Peyer's patch (tissue), 4 donors: ENCODE measurements around the gene AOAH. TPM values are rescaled to one million over a fixed set of nuclear protein-coding genes. Genes with fewer than 3 reads are reported as not detected.
"Not testable (repeated sequence)": the region's sequence is repeated elsewhere in the genome, so short reads cannot be mapped to it uniquely, and the experiment has no call there.

Experiments used
- DNase-seq, 3 donors: peaks; one replicate each; pipeline ENCODE4 v3.0.0-alpha.2; 2017 to 2019
- H3K27ac ChIP-seq, 4 donors: fragments of 200-600 bp; sonication (generic); one replicate each; pipeline ENCODE4 v1.5.1; 2016 to 2019
- H3K27me3 ChIP-seq, 2 donors: fragments of 200-600 bp; sonication (generic); one replicate each; pipeline ENCODE4 v1.5.1; 2019
- H3K36me3 ChIP-seq, 3 donors: fragments of 200-600 bp; sonication (generic); one replicate each; pipeline ENCODE4 v1.5.1; 2016 to 2019
- H3K4me1 ChIP-seq, 4 donors: fragments of 200-600 bp; sonication (generic); one replicate each; pipeline ENCODE4 v1.5.1; 2016 to 2019
- H3K4me3 ChIP-seq, 4 donors: fragments of 200-600 bp; sonication (generic); 1 replicate in 3 of 4; 2 replicates in 1 of 4; pipeline ENCODE4 v1.5.1; 2016 to 2019; ENCODE audit warnings: mild to moderate bottlenecking in 1 of 4
- H3K9me3 ChIP-seq, 4 donors: fragments of 200-600 bp; sonication (generic); one replicate each; pipeline ENCODE4 v1.5.1; 2016 to 2019; ENCODE audit warnings: mild to moderate bottlenecking in 1 of 4
- CTCF ChIP-seq, 6 experiments: fragments of 450-650 bp in 4 of 6; fragments of 200-600 bp in 2 of 6; sonication (generic) in 1 of 6; IDR thresholded peaks; one replicate each; pipeline ENCODE4 v1.5.1; 2017 to 2019; ENCODE audit warnings: antibody characterized with exemption in 6 of 6, mild to moderate bottlenecking in 3 of 6, moderate library complexity in 1 of 6
- POLR2A ChIP-seq, 2 donors: fragments of 450-650 bp; IDR thresholded peaks; one replicate each; pipeline ENCODE4 v1.5.1; 2017; ENCODE audit warnings: antibody characterized with exemption in 2 of 2, mild to moderate bottlenecking in 2 of 2, moderate library complexity in 2 of 2
- total RNA-seq, 4 donors: library from RNA; depleted of rRNA; stranded (reverse); fragments of >200 nt; gene quantifications; one replicate each; pipeline ENCODE4 v1.1.0, GENCODE V29; 2016

Gene AOAH
- total RNA-seq, 4 donors from 2014 or later, result 33.3 to 60.2 (median 43.6) TPM

GRCh38 chr7:36474283-36475010 is 249.8 kb downstream of the AOAH start:
- Histone ChIP-seq H3K4me3 (no peak overlapping the region), H3K9me3 (no peaks in the 10 kb centered on the region), H3K36me3 (no peaks in the 10 kb centered on the region), H3K27ac (no peak overlapping the region), H3K27me3 (no peaks in the 10 kb centered on the region), H3K4me1 (no peaks in the 10 kb centered on the region)
- TF ChIP-seq POLR2A (IDR thresholded peaks at IDR 0.05), result no peak
- no peak for TF ChIP-seq CTCF (IDR thresholded peaks at IDR 0.05)
- no peak for DNase-seq

- peak in 2 of 3 donors; percentile 58 to 73 for DNase-seq
- Histone ChIP-seq H3K27me3 (no peaks in the 10 kb centered on the region), H3K36me3 (no peaks in the 10 kb centered on the region), H3K4me3 (no peak overlapping the region), H3K9me3 (no peaks in the 10 kb centered on the region), H3K27ac (no peak overlapping the region), H3K4me1 (no peaks in the 10 kb centered on the region)
- TF ChIP-seq CTCF (IDR thresholded peaks at IDR 0.05) (peak in 4 of 6 experiments; percentile 31 to 55 (median 48)), POLR2A (IDR thresholded peaks at IDR 0.05) (no peak)
These were observed 250.6 kb downstream of the AOAH start for GRCh38 chr7:36473454-36474282.

GRCh38 chr7:36472141-36472729 is 252.1 kb downstream of the AOAH start:
- Histone ChIP-seq H3K4me3 (no peak overlapping the region), H3K27me3 (no peaks in the 10 kb centered on the region), H3K4me1 (no peaks in the 10 kb centered on the region), H3K9me3 (no peaks in the 10 kb centered on the region), H3K36me3 (no peaks in the 10 kb centered on the region), H3K27ac (no peak overlapping the region)
- no peak for DNase-seq
- TF ChIP-seq POLR2A (IDR thresholded peaks at IDR 0.05) (no peak), CTCF (IDR thresholded peaks at IDR 0.05) (no peak)

- Histone ChIP-seq H3K9me3 (no peaks in the 10 kb centered on the region), H3K27me3 (no peaks in the 10 kb centered on the region), H3K27ac (no peak overlapping the region), H3K4me1 (no peaks in the 10 kb centered on the region), H3K4me3 (no peak overlapping the region), H3K36me3 (no peaks in the 10 kb centered on the region)
- DNase-seq, result no peak
- TF ChIP-seq POLR2A (IDR thresholded peaks at IDR 0.05), result no peak
- no peak for TF ChIP-seq CTCF (IDR thresholded peaks at IDR 0.05)
These were observed 255.1 kb downstream of the AOAH start for GRCh38 chr7:36469236-36469635.

GRCh38 chr7:36468370-36469101 is 255.8 kb downstream of the AOAH start:
- no peak for TF ChIP-seq CTCF (IDR thresholded peaks at IDR 0.05)
- Histone ChIP-seq H3K27me3 (no peaks in the 10 kb centered on the region), H3K27ac (no peak overlapping the region), H3K9me3 (no peaks in the 10 kb centered on the region), H3K4me1 (no peaks in the 10 kb centered on the region), H3K4me3 (no peak overlapping the region), H3K36me3 (no peaks in the 10 kb centered on the region)
- no peak for DNase-seq

GRCh38 chr7:36466001-36466400 is 258.3 kb downstream of the AOAH start:
- H3K36me3 ChIP-seq, H3K27me3 ChIP-seq, H3K4me1 ChIP-seq, DNase-seq, H3K27ac ChIP-seq, H3K4me3 ChIP-seq, H3K9me3 ChIP-seq: not testable (repeated sequence)
